Skin of body (tissue), 2 donors: ENCODE results near the gene LIF. TPM values are rescaled to one million over a fixed set of nuclear protein-coding genes. Genes with fewer than 3 reads are reported as not detected.
"Not testable (repeated sequence)": the region's sequence is repeated elsewhere in the genome, so short reads cannot be mapped to it uniquely, and the experiment has no call there.

Source experiments
- DNase-seq: peaks from one replicate; lab custom pipeline; 2025; lab: John Stamatoyannopoulos, UW
- total RNA-seq: library from RNA; depleted of rRNA; stranded (reverse); fragments of >200 nt; gene quantifications from one replicate; pipeline ENCODE4 v1.2.3, GENCODE V29; 2014

Gene LIF
- total RNA-seq, 1 donor from 2014 or later = 1.9 TPM

- DNase-seq = no peak
Measured at GRCh38 chr22:30211124-30211820, 35.3 kb downstream of the LIF start.

GRCh38 chr22:30210235-30210909, 36.2 kb downstream of the LIF start:
- DNase-seq = no peak

- no peak for DNase-seq
Measured at GRCh38 chr22:30209642-30210041, 36.9 kb downstream of the LIF start.

- DNase-seq = peak; percentile 63
Measured at GRCh38 chr22:30208631-30209603, 37.6 kb downstream of the LIF start.

- DNase-seq = no peak
Measured at GRCh38 chr22:30206944-30207343, 39.6 kb downstream of the LIF start.

- DNase-seq = peak; percentile 41
Measured at GRCh38 chr22:30205281-30206115, 41.1 kb downstream of the LIF start.

GRCh38 chr22:30204742-30205111, 41.8 kb downstream of the LIF start:
- peak; percentile 39 for DNase-seq

GRCh38 chr22:30204015-30204741, 42.4 kb downstream of the LIF start:
- no peak for DNase-seq

- DNase-seq = peak; percentile 65
Measured at GRCh38 chr22:30202531-30203006, 44.0 kb downstream of the LIF start.

- no peak for DNase-seq
Measured at GRCh38 chr22:30201945-30202344, 44.6 kb downstream of the LIF start.

- not testable (repeated sequence) for DNase-seq
Measured at GRCh38 chr22:30200905-30201304, 45.7 kb downstream of the LIF start.

GRCh38 chr22:30198921-30199320, 47.6 kb downstream of the LIF start:
- no peak for DNase-seq

- no peak for DNase-seq
Measured at GRCh38 chr22:30198152-30198825, 48.3 kb downstream of the LIF start.

GRCh38 chr22:30197389-30197788, 49.2 kb downstream of the LIF start:
- DNase-seq = no peak

- no peak for DNase-seq
Measured at GRCh38 chr22:30196880-30197336, 49.7 kb downstream of the LIF start.

GRCh38 chr22:30196141-30196879, 50.2 kb downstream of the LIF start:
- DNase-seq = peak; percentile 96

GRCh38 chr22:30195245-30196140, 51.1 kb downstream of the LIF start:
- peak; percentile 96 for DNase-seq
